Sigmoid colon (tissue), 3 donors: ENCODE results near the gene KCNE1.

Experiments used
- CTCF ChIP-seq, 4 experiments: fragments of 450-650 bp in 3 of 4; fragments of 200-600 bp in 1 of 4; IDR thresholded peaks; one replicate each; pipeline ENCODE4 v1.5.1; 2016 to 2019; ENCODE audit warnings: antibody characterized with exemption in 4 of 4, mild to moderate bottlenecking in 3 of 4, moderate library complexity in 2 of 4
- POLR2A ChIP-seq, 2 donors: fragments of 450-650 bp; IDR thresholded peaks; one replicate each; pipeline ENCODE4 v1.6.1; 2016; ENCODE audit warnings: antibody characterized with exemption in 2 of 2, mild to moderate bottlenecking in 2 of 2, moderate library complexity in 2 of 2

- TF ChIP-seq CTCF (IDR thresholded peaks at IDR 0.05), result no peak
- no peak for TF ChIP-seq POLR2A (IDR thresholded peaks at IDR 0.05)
Observed at GRCh38 chr21:34520764-34521508, 8.9 kb upstream of the KCNE1 start.
